GM19035 (cell line): Measurements from ENCODE around the gene TOGARAM1.
"Not testable (repeated sequence)": the region's sequence is repeated elsewhere in the genome, so short reads cannot be mapped to it uniquely, and the experiment has no call there.

ENCODE experiments used
- ATAC-seq: cut with Tn5 transposase; IDR thresholded peaks from one replicate; pipeline ENCODE4 v1.9.1; 2021; ENCODE audit not compliant: unreplicated experiment

Gene TOGARAM1

GRCh38 chr14:45039390-45039789, 77.4 kb downstream of the TOGARAM1 start:
- ATAC-seq, result no peak

DNA sequence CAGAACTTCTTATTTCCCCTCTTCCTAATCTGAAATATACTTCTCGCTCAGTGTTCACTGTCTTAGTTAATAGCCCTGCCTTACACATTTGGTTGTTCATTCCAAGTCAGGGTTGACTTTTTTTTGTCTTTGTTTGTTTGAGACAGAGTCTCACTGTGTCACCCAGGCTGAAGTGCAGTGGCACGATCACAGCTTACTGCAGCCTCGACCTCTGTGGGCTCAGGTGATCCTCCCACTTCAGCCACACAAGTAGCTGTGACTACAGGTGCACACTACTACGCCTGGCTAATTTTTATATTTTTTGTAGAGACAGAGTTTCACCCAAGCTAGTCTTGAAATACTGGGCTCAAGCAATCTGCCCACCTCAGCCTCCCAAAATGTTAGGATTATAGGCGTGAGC, 79.7 kb downstream of the TOGARAM1 start:
- ATAC-seq, result no peak

- no peak for ATAC-seq
These were observed 82.6 kb downstream of the TOGARAM1 start for GRCh38 chr14:45044638-45045037.

GRCh38 chr14:45048385-45048784, 86.4 kb downstream of the TOGARAM1 start:
- no peak for ATAC-seq

DNA sequence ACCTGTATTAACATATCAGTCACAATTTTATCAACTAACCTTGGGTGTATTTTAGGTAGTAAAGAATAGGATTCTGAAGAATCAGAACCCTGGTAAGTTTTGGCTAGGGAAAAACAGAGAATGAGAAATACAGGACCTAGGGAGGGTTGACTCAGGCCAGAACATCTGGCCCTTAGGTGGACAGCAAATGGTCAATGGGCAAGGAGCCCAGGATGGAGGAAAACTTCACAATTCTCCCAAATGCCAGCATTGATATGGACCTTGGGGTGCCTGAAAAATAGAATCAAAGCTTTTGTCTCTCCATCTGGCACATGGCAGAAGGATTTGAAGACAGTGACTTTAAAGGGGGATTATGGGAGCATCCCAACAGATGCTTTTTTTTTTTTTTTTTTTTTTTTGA, 89.2 kb downstream of the TOGARAM1 start:
- no peak for ATAC-seq

DNA sequence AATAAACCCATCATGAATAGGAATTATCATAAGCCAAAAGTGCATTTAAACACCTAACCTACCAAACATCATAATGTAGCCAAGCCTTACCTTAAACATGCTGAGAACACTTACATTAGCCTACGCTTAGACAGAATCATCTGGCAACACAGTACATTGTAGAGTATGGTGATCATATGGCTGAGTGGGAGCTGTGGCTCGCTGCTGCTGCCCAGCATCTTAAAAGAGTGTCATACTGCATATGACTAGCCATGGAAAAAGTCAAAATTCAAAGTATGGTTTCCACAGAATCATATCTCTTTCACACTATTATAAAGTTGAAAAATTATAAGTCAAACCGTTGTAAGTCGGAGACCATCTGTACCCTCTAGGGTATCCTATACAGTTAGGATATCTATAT, 89.9 kb downstream of the TOGARAM1 start:
- ATAC-seq, result no peak

GRCh38 chr14:45057349-45057748, 95.4 kb downstream of the TOGARAM1 start:
- ATAC-seq, result no peak

DNA sequence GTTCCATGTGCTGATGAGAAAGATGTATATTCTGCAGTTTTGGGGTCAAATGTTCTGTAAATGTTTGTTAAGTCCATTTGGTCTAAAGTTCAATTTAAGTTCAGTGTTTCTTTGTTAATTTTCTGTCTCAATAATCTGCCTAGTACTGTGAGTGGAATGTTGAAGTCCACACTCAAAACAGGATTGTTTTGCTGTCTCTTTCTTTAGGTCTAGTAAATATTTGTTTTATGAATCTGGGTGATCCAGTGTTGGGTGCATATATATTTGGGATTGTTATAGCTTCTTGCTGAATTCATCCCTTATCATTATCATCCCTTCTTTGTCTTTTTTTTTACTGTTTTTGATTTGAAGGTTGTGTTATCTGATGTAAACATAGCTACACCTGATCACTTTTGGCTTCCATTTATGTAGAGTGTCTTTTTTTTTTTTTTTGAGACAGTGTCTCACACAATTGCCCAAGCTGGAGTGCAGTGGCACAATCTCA, 95.9 kb downstream of the TOGARAM1 start:
- ATAC-seq, result no peak

DNA sequence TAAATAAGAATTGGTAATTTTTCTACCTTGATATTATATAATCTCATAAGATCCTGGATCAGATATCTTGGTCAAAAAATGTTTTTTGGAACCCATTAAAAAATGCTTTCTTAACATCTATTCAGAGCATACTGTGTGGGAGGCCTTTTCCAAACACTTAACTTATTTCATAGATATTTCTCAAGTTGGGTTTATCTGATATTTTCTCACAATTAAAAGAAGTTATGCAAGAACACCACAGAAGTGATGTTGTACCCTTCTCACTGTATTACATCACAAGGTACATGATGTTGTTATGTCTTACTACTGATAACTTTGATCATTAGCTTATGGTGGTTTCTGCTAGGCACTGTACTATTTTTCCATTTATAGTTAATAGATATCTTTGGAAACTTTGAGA, 98.6 kb downstream of the TOGARAM1 start:
- no peak for ATAC-seq

DNA sequence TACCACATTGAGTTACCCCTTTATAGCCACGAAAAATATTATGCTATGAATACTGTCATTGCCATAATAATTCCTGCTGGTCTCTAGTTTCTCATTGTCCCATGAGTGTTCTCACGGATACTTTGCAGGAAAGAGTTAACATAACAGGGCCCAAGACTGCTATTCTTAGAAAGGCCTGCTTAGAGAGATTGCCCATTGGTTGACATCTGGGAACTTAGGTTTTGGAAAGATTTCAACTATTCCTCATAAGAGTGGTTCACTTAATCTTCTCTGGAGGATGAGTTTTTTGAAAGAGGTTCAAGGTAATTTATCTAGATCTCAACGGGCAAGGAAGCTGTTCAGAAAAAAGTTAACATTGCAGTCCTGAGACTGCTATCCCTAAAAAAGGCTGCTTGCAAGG, 103.5 kb downstream of the TOGARAM1 start:
- no peak for ATAC-seq

DNA sequence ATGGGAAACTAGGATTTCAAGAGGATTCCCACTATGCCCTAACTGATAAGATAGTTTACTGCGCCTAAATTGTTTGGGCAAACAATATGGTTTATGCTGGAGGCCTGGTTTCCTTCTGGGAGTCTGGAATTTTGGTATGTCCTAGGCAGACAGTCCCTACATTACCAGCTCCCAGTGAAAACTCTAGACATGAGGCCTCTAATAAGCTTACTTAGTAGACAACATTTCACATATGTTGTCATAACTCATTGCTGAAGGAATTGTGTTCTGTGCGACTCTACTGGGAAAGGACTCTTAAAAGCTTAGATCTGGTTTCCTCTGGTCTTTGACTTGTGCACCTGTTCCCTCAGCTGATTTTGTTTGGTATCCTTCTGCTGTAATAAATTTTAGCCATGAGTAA, 104.0 kb downstream of the TOGARAM1 start:
- ATAC-seq, result no peak

GRCh38 chr14:45066667-45067066, 104.7 kb downstream of the TOGARAM1 start:
- no peak for ATAC-seq

GRCh38 chr14:45068396-45068795, 106.4 kb downstream of the TOGARAM1 start:
- ATAC-seq, result no peak

GRCh38 chr14:45070215-45070614, 108.2 kb downstream of the TOGARAM1 start:
- ATAC-seq, result no peak

DNA sequence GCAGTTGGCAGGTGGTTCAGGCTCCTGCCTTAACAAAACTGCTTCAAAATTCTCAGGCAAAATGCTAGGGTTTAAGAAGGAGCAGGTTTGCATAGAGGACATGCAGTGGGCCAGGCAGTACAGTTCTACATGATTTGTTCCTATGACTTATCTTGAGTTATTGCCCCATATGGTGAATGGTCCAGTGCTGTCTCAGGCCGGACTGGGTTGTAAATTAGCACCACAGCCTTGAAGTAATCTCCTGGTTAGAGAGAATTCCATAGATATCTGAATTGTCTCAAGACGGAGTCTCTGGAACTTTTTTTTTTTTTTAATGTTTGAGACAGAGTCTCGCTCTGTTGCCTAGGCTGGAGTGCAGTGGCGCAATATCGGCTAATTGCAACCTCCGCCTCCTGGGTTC, 110.1 kb downstream of the TOGARAM1 start:
- no peak for ATAC-seq

- ATAC-seq, result no peak
These were observed 111.4 kb downstream of the TOGARAM1 start for GRCh38 chr14:45073231-45073879.

DNA sequence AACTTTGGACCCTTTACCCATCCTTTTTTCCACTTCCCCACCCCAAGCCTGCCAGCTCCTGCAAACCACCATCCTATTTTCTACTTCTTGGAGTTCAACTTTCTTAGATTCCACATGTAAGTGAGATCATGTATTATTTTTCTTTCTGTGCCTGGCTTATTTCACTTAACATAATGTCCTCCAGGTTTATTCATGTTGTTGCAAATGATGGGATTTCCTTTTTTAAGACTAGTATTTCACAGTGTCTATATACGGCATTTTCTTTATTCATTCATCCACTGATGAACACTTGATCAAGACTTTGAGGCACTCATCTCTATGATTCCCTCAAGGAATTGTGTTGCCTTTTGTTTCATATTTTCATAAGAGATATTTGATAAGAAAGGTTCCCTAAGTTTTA, 116.3 kb downstream of the TOGARAM1 start:
- ATAC-seq, result no peak

DNA sequence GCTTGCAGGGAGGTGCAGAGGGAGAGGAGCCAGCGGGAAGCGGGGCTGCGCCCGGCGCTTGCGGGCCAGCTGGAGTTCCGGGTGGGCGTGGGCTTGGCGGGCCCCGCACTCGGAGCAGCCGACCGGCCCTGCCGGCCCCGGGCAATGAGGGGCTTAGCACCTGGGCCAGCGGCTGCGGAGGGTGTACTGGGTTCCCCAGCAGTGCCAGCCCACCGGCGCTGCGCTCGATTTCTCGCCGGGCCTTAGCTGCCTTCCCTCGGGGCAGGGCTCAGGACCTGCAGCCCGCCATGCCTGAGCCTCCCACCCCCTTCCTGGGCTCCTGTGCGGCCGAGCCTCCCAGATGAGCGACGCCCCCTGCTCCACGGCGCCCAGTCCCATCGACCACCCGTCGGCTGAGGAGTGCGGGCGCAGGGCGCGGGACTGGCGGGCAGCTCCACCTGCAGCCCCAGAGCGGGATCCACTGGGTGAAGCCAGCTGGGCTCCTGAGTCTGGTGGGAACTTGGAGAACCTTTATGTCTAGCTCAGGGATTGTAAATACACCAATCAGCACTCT, 118.5 kb downstream of the TOGARAM1 start:
- not testable (repeated sequence) for ATAC-seq

- ATAC-seq, result not testable (repeated sequence)
These were observed 119.1 kb downstream of the TOGARAM1 start for GRCh38 chr14:45081096-45081495.

- ATAC-seq, result no peak
These were observed 120.4 kb downstream of the TOGARAM1 start for GRCh38 chr14:45082420-45082819.

DNA sequence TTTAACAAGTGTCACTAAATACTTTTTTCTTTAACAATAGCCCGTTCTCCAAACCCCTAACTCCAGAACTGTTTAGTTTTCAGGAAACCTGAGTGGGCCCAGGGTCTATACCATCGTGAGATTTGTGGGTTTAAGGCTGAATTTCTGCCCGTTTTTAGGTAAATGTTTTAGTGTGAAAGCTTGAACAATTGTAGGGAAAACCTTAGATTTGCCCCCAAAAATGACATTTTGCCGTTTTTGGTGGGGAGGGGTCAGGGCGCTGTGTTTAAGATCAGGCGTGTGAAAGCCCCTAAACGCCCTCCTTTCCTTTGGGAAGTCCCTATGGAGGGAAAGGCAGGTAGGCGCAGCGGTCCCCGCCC, 121.6 kb downstream of the TOGARAM1 start:
- no peak for ATAC-seq

DNA sequence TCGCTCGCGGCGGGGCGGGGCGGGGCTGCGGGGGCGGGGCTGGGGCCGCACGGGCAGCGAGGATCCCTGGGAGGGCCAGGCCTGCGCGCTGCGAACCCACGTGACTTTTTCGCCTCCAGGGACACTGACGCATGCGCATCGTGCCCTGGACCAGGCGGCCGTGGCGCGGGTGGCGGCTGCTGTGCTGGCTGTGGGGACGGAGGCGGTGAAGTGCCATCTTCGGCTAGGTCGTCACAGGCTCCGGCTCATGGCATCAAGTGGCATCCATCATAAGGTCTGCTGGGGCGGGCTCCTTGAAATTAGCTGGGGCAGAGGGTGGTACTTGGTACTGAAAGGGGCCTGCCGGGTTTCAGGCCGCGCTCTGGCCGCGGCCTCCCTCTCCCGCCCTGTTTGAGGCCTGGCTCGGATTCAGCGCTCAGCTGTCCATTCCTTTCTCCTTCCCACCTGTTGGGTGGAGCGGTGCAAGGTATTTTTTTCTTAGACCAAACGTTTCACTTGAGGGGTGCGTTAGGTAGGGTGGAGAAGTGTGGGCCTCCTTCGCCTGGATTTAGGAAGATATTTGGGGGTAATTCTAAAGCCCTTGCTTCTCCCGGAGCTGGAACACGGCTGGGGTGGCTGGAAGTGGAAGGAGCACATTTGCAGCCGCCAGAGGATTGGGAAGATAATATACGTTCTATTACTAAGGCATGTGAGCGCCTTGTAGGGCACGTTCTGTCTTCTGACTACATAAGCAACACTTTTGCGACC, 122.2 kb downstream of the TOGARAM1 start, which contains the start of gene PRPF39:
Gene PRPF39 (plus strand): TSS at position 141 of the 747 bp plus-strand sequence. CDS start 11,124 bp downstream, outside the sequence.
- peak; percentile 92 for ATAC-seq
